ENCODE data around the gene MOSMO.

- no peak for TF ChIP-seq RCOR1 (IDR thresholded peaks at IDR 0.05; ENCODE audit: insufficient replicate concordance, low read length)
- TF ChIP-seq, protein P1, sequence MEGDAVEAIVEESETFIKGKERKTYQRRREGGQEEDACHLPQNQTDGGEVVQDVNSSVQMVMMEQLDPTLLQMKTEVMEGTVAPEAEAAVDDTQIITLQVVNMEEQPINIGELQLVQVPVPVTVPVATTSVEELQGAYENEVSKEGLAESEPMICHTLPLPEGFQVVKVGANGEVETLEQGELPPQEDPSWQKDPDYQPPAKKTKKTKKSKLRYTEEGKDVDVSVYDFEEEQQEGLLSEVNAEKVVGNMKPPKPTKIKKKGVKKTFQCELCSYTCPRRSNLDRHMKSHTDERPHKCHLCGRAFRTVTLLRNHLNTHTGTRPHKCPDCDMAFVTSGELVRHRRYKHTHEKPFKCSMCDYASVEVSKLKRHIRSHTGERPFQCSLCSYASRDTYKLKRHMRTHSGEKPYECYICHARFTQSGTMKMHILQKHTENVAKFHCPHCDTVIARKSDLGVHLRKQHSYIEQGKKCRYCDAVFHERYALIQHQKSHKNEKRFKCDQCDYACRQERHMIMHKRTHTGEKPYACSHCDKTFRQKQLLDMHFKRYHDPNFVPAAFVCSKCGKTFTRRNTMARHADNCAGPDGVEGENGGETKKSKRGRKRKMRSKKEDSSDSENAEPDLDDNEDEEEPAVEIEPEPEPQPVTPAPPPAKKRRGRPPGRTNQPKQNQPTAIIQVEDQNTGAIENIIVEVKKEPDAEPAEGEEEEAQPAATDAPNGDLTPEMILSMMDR (conservative IDR thresholded peaks at IDR 0.05; ENCODE audit: low read depth, low read length): no peak
- TF ChIP-seq POLR2A (IDR thresholded peaks at IDR 0.05; ENCODE audit: low read depth, low read length): no peak
- TF ChIP-seq, protein P2, sequence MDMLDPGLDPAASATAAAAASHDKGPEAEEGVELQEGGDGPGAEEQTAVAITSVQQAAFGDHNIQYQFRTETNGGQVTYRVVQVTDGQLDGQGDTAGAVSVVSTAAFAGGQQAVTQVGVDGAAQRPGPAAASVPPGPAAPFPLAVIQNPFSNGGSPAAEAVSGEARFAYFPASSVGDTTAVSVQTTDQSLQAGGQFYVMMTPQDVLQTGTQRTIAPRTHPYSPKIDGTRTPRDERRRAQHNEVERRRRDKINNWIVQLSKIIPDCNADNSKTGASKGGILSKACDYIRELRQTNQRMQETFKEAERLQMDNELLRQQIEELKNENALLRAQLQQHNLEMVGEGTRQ (IDR thresholded peaks at IDR 0.05; ENCODE audit: low read depth, low read length): no peak
- TF ChIP-seq CEBPB (IDR thresholded peaks at IDR 0.05; ENCODE audit: low read depth, low read length): no peak
- no peak for TF ChIP-seq RAD21 (IDR thresholded peaks at IDR 0.05; ENCODE audit: low read length)
- no peak for TF ChIP-seq MAFK (IDR thresholded peaks at IDR 0.05; ENCODE audit: low read depth, low read length)
- no peak for TF ChIP-seq RFX5 (IDR thresholded peaks at IDR 0.05; ENCODE audit: low read depth, low read length)
- no peak for TF ChIP-seq MAZ (IDR thresholded peaks at IDR 0.05; ENCODE audit: borderline replicate concordance, low read depth, low read length)
- no peak for TF ChIP-seq BHLHE40 (IDR thresholded peaks at IDR 0.05; ENCODE audit: low read depth, low read length)
Measured at GRCh38 chr16:22089910-22090309, 82.0 kb downstream of the MOSMO start.
